MM.1S (cell line): ENCODE measurements around the gene SENP1.

ENCODE experiments used
- DNase-seq: peaks from one replicate; pipeline ENCODE4 v3.0.0-alpha.2; 2015
- H2AFZ ChIP-seq: fragments of 300-600 bp; sonication (generic); 2 replicates; pipeline ENCODE4 v1.6.0; 2016; ENCODE audit warnings: antibody characterized with exemption, low read length
- H3F3A ChIP-seq: fragments of 300-600 bp; sonication (generic); 2 replicates; pipeline ENCODE4 v1.6.1; 2016; ENCODE audit warnings: mild to moderate bottlenecking, antibody characterized with exemption, low read length, moderate library complexity, mixed read lengths; ENCODE audit not compliant: insufficient read depth
- H3K27ac ChIP-seq: fragments of 300-600 bp; sonication (generic); 2 replicates; pipeline ENCODE4 v1.5.1; 2016; ENCODE audit warnings: mild to moderate bottlenecking, low read length
- H3K27me3 ChIP-seq: fragments of 300-600 bp; sonication (generic); replicated peaks from 2 replicates; pipeline ENCODE4 v1.6.0; 2016; ENCODE audit warnings: low read length; ENCODE audit not compliant: insufficient read depth
- H3K36me3 ChIP-seq: fragments of 300-600 bp; sonication (generic); replicated peaks from 2 replicates; pipeline ENCODE4 v1.6.1; 2016; ENCODE audit warnings: mild to moderate bottlenecking, low read length, mixed read lengths; ENCODE audit not compliant: insufficient read depth
- H3K4me1 ChIP-seq: fragments of 300-600 bp; sonication (generic); 2 replicates; pipeline ENCODE4 v1.6.1; 2016; ENCODE audit warnings: low read length, mixed read lengths
- H3K4me2 ChIP-seq: fragments of 300-600 bp; sonication (generic); 2 replicates; pipeline ENCODE4 v1.6.0; 2016; ENCODE audit warnings: low read depth, low read length
- H3K4me3 ChIP-seq: fragments of 300-600 bp; sonication (generic); 2 replicates; pipeline ENCODE4 v1.5.1; 2016; ENCODE audit warnings: low read length, mixed read lengths
- H3K79me2 ChIP-seq: fragments of 300-600 bp; sonication (generic); 2 replicates; pipeline ENCODE4 v1.6.1; 2016; ENCODE audit warnings: mixed run types, low read length, mixed read lengths
- H3K9ac ChIP-seq: fragments of 300-600 bp; sonication (generic); 2 replicates; pipeline ENCODE4 v1.6.1; 2016; ENCODE audit warnings: low read length, mixed read lengths
- H3K9me2 ChIP-seq: fragments of 300-600 bp; sonication (generic); replicated peaks from 2 replicates; pipeline ENCODE4 v1.6.1; 2016; ENCODE audit warnings: mild to moderate bottlenecking, low read length, mixed read lengths; ENCODE audit not compliant: insufficient read depth
- H3K9me3 ChIP-seq: fragments of 300-600 bp; sonication (generic); replicated peaks from 2 replicates; pipeline ENCODE4 v1.6.1; 2016; ENCODE audit warnings: mild to moderate bottlenecking, low read length, mixed read lengths; ENCODE audit not compliant: insufficient read depth
- H4K20me1 ChIP-seq: fragments of 300-600 bp; sonication (generic); 2 replicates; pipeline ENCODE4 v1.6.1; 2016; ENCODE audit warnings: mild to moderate bottlenecking, low read length, moderate library complexity, mixed read lengths; ENCODE audit not compliant: insufficient read depth
- CTCF ChIP-seq: fragments of 300-600 bp; sonication (generic); IDR thresholded peaks from 2 replicates; pipeline ENCODE4 v1.5.1; 2016; ENCODE audit warnings: antibody characterized with exemption, low read length, mixed read lengths
- EZH2 ChIP-seq: fragments of 300-600 bp; sonication (generic); optimal IDR thresholded peaks from 2 replicates; pipeline ENCODE3; 2017; ENCODE audit warnings: low read depth, mild to moderate bottlenecking, antibody characterized with exemption, low read length, mixed read lengths
- EZH2phosphoT487 ChIP-seq: fragments of 300-600 bp; sonication (generic); IDR thresholded peaks from 2 replicates; pipeline ENCODE4 v1.6.1; 2018; ENCODE audit warnings: antibody characterized with exemption, low read length

Gene SENP1

DNA sequence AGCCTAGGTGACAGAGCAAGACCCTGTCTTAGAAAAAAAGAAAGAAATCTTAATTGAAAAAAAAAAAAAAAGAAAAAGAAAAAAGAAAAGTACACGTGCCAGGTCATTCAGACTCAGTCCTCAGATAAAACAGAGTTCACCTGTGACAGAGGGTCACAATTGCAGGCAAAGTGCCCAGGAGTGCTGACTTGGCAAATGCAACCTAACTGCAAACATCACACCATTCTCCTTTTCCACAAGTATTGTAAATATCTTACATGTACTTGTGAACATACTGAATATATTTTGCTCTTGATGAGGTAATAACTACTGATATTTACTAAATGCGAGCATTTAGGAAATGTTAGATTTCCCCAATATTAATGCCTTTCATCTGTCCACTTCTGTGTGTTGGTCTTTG lies 92.6 kb downstream of the SENP1 start:
- Histone ChIP-seq H3K4me3 (no peak overlapping the region), H3K9me3 (no peaks in the 10 kb centered on the region), H3K27me3 (no peaks in the 10 kb centered on the region), H3F3A (no peaks in the 10 kb centered on the region), H3K79me2 (no peaks in the 10 kb centered on the region), H3K9me2 (no peaks in the 10 kb centered on the region), H3K9ac (no peak overlapping the region), H4K20me1 (no peaks in the 10 kb centered on the region), H3K4me2 (no peak overlapping the region), H3K4me1 (no peaks in the 10 kb centered on the region), H3K27ac (no peak overlapping the region), H3K36me3 (no peaks in the 10 kb centered on the region), H2AFZ (no peak overlapping the region)
- no peak for TF ChIP-seq EZH2
- TF ChIP-seq EZH2phosphoT487: no peak
- no peak for TF ChIP-seq CTCF
- no peak for DNase-seq

- Histone ChIP-seq H3K4me3 (no peak overlapping the region), H3K9ac (no peak overlapping the region), H3K27me3 (no peaks in the 10 kb centered on the region), H3K9me3 (no peaks in the 10 kb centered on the region), H3F3A (no peaks in the 10 kb centered on the region), H3K79me2 (no peaks in the 10 kb centered on the region), H3K36me3 (no peaks in the 10 kb centered on the region), H3K27ac (no peak overlapping the region), H3K9me2 (no peaks in the 10 kb centered on the region), H2AFZ (no peak overlapping the region), H3K4me2 (no peak overlapping the region), H4K20me1 (no peaks in the 10 kb centered on the region), H3K4me1 (no peaks in the 10 kb centered on the region)
- no peak for DNase-seq
- no peak for TF ChIP-seq CTCF
- TF ChIP-seq EZH2: no peak
- TF ChIP-seq EZH2phosphoT487: no peak
Observed at GRCh38 chr12:48012070-48012469, 93.8 kb downstream of the SENP1 start.

- H3K36me3 ChIP-seq: no peaks in the 10 kb centered on the region
- no peaks in the 10 kb centered on the region for H3F3A ChIP-seq
- H3K4me1 ChIP-seq: no peaks in the 10 kb centered on the region
- no peak overlapping the region for H2AFZ ChIP-seq
- H3K9ac ChIP-seq: no peak overlapping the region
- peaks cover 3% of the 10 kb centered on the region for H3K27me3 ChIP-seq
- no peak for TF ChIP-seq EZH2phosphoT487
- no peak for TF ChIP-seq EZH2
- no peak for TF ChIP-seq CTCF
- H3K4me2 ChIP-seq: no peak overlapping the region
- H3K9me2 ChIP-seq: no peaks in the 10 kb centered on the region
- no peaks in the 10 kb centered on the region for H4K20me1 ChIP-seq
- no peak for DNase-seq
- no peaks in the 10 kb centered on the region for H3K79me2 ChIP-seq
- no peak overlapping the region for H3K27ac ChIP-seq
- H3K9me3 ChIP-seq: no peaks in the 10 kb centered on the region
- H3K4me3 ChIP-seq: no peak overlapping the region
Observed at GRCh38 chr12:48010366-48010970, 95.4 kb downstream of the SENP1 start.
